Measurements from ENCODE around the gene SPI1.

DNA sequence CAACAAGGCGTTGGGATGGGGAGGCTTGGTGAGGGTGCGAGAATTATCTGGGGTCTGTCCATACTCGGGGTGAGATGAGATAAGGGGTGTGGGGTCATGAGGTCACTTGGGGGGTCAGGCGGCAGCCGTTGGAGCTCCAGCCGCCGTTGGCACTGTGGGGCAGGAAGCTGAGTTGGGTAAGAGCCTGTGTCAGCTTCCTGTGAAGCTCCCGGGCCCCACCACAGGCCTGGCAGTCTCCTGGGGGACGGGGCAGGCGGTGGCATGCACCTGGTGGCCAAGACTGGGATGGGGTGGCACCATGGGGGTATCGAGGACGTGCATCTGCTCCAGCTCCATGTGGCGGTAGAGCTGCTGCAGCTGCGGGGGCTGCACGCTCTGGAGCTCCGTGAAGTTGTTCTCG is 18.8 kb downstream of the SPI1 start:
- TF ChIP-seq, protein P1, sequence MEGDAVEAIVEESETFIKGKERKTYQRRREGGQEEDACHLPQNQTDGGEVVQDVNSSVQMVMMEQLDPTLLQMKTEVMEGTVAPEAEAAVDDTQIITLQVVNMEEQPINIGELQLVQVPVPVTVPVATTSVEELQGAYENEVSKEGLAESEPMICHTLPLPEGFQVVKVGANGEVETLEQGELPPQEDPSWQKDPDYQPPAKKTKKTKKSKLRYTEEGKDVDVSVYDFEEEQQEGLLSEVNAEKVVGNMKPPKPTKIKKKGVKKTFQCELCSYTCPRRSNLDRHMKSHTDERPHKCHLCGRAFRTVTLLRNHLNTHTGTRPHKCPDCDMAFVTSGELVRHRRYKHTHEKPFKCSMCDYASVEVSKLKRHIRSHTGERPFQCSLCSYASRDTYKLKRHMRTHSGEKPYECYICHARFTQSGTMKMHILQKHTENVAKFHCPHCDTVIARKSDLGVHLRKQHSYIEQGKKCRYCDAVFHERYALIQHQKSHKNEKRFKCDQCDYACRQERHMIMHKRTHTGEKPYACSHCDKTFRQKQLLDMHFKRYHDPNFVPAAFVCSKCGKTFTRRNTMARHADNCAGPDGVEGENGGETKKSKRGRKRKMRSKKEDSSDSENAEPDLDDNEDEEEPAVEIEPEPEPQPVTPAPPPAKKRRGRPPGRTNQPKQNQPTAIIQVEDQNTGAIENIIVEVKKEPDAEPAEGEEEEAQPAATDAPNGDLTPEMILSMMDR (IDR thresholded peaks at IDR 0.05; ENCODE audit: insufficient read depth, low read length, poor library complexity, severe bottlenecking): no peak
- TF ChIP-seq EZH2phosphoT487 (conservative IDR thresholded peaks at IDR 0.05; ENCODE audit: low read length): no peak

Measured in SU-DHL-6 (cell line).